Liver (tissue), 9 donors: ENCODE measurements around the gene WDFY1. TPM values are rescaled to one million over a fixed set of nuclear protein-coding genes. Genes with fewer than 3 reads are reported as not detected.

Experiments
- DNase-seq: peaks from one replicate; pipeline ENCODE4 v3.0.0-alpha.2; 2017; ENCODE audit warnings: low spot score
- H3K27ac ChIP-seq, 2 donors: one replicate each; pipeline ENCODE4 v1.7.0; 2013; ENCODE audit warnings: inconsistent platforms in 2 of 2, low read length in 2 of 2, control low read depth in 1 of 2, low read depth in 1 of 2, mild to moderate bottlenecking in 1 of 2
- H3K27me3 ChIP-seq, 4 donors: one replicate each; pipeline versions ENCODE4 v1.6.1 to v1.7.0; 2013; ENCODE audit warnings: low read length in 3 of 4, inconsistent platforms in 1 of 4, mild to moderate bottlenecking in 1 of 4, moderate library complexity in 1 of 4; ENCODE audit not compliant: control insufficient read depth in 4 of 4, insufficient read depth in 4 of 4
- H3K36me3 ChIP-seq, 4 donors: one replicate each; pipeline versions ENCODE4 v1.6.1 to v1.7.0; 2013; ENCODE audit warnings: low read length in 3 of 4, mild to moderate bottlenecking in 3 of 4, low read depth in 1 of 4, moderate library complexity in 1 of 4; ENCODE audit not compliant: control insufficient read depth in 4 of 4, insufficient read depth in 3 of 4
- H3K4me1 ChIP-seq, 4 donors: one replicate each; pipeline versions ENCODE4 v1.6.1 to v1.7.0; 2013; ENCODE audit warnings: low read length in 3 of 4, mild to moderate bottlenecking in 3 of 4, moderate library complexity in 1 of 4; ENCODE audit not compliant: control insufficient read depth in 4 of 4, insufficient read depth in 4 of 4
- H3K4me3 ChIP-seq, 3 donors: one replicate each; pipeline versions ENCODE4 v1.6.1 to v1.7.0; 2013; ENCODE audit warnings: low read length in 3 of 3, control low read depth in 1 of 3, low read depth in 1 of 3, mild to moderate bottlenecking in 1 of 3
- H3K9ac ChIP-seq, 2 donors: one replicate each; pipeline ENCODE4 v1.7.0; 2013; ENCODE audit warnings: low read length in 2 of 2, mild to moderate bottlenecking in 2 of 2, moderate library complexity in 2 of 2, control low read depth in 1 of 2, low read depth in 1 of 2
- H3K9me3 ChIP-seq, 4 donors: one replicate each; pipeline versions ENCODE4 v1.6.1 to v1.7.0; 2013; ENCODE audit warnings: low read length in 3 of 4; ENCODE audit not compliant: control insufficient read depth in 4 of 4
- ATF3 ChIP-seq: IDR thresholded peaks from 2 replicates; pipeline ENCODE4 v1.6.1; 2016; ENCODE audit warnings: antibody characterized with exemption
- EGR1 ChIP-seq, 2 donors: IDR thresholded peaks; 2 replicates each; pipeline ENCODE4 v1.6.1; 2016 to 2018; ENCODE audit warnings: antibody characterized with exemption in 2 of 2, low read depth in 2 of 2
- FOXA1 ChIP-seq: IDR thresholded peaks from 2 replicates; pipeline ENCODE4 v1.6.1; 2016; ENCODE audit warnings: antibody characterized with exemption
- GABPA ChIP-seq, 2 donors: IDR thresholded peaks in 1 of 2; conservative IDR thresholded peaks in 1 of 2; 2 replicates each; pipeline ENCODE4 v1.6.1; 2016; ENCODE audit warnings: antibody characterized with exemption in 2 of 2, mild to moderate bottlenecking in 1 of 2, moderate library complexity in 1 of 2
- HNF4A ChIP-seq, 2 donors: conservative IDR thresholded peaks; 2 replicates each; pipeline ENCODE4 v1.6.1; 2016; ENCODE audit warnings: antibody characterized with exemption in 2 of 2, mild to moderate bottlenecking in 2 of 2
- HNF4G ChIP-seq: IDR thresholded peaks from 2 replicates; pipeline ENCODE4 v1.6.1; 2016; ENCODE audit warnings: antibody characterized with exemption
- JUND ChIP-seq, 2 donors: IDR thresholded peaks; 2 replicates each; pipeline ENCODE4 v1.6.1; 2016; ENCODE audit warnings: antibody characterized with exemption in 2 of 2
- NR2F2 ChIP-seq: IDR thresholded peaks from 2 replicates; pipeline ENCODE4 v1.6.1; 2016; ENCODE audit warnings: antibody characterized with exemption
- RAD21 ChIP-seq, 2 donors: IDR thresholded peaks; 2 replicates each; pipeline ENCODE4 v1.6.1; 2016; ENCODE audit warnings: antibody characterized with exemption in 2 of 2, mild to moderate bottlenecking in 2 of 2
- RXRA ChIP-seq, 2 donors: IDR thresholded peaks; 2 replicates each; pipeline ENCODE4 v1.6.1; 2017 to 2018; ENCODE audit warnings: antibody characterized with exemption in 2 of 2, mild to moderate bottlenecking in 1 of 2
- SP1 ChIP-seq: IDR thresholded peaks from 2 replicates; pipeline ENCODE4 v1.6.1; 2018; ENCODE audit warnings: antibody characterized with exemption, mild to moderate bottlenecking
- TAF1 ChIP-seq: conservative IDR thresholded peaks from 2 replicates; pipeline ENCODE4 v1.6.1; 2016; ENCODE audit warnings: antibody characterized with exemption, mild to moderate bottlenecking
- YY1 ChIP-seq: IDR thresholded peaks from 2 replicates; pipeline ENCODE4 v1.6.1; 2016; ENCODE audit warnings: antibody characterized with exemption, mild to moderate bottlenecking
- WGBS: extraction: QIAGEN DNeasy Blood & Tissue Kit; methylation state at CpG from one replicate; pipeline ENCODE4 v1.1.7; 2013; 5-methylcytosine and 5-hydroxymethylcytosine counted together
- polyA plus RNA-seq, 2 donors: library from polyadenylated mRNA; stranded (reverse) in 1 of 2; unstranded in 1 of 2; fragments of 200-250 nt in 1 of 2; fragments of >200 nt in 1 of 2; fragmentation: Nextera tagmentation in 1 of 2; extraction: Ambion mirVana in 1 of 2; gene quantifications; one replicate each; pipeline versions ENCODE4 v1.2.1 to v1.2.3, GENCODE V29; 2013 to 2015
- total RNA-seq, 2 donors: library from RNA; depleted of rRNA; stranded (reverse); fragments of >200 nt; gene quantifications; one replicate each; pipeline ENCODE4 v1.2.3, GENCODE V29; 2014
- TF ChIP-seq, protein P1 (sequence below): IDR thresholded peaks from 2 replicates; pipeline ENCODE4 v1.6.1; 2016; ENCODE audit warnings: antibody characterized with exemption
- TF ChIP-seq, protein P2 (sequence below): fragments of 150-350 bp; IDR thresholded peaks from 2 replicates; pipeline ENCODE4 v1.5.1; 2017; ENCODE audit warnings: improper control_type of control experiment, low read depth, low read length; ENCODE audit not compliant: missing input control
- TF ChIP-seq, protein P3 (sequence below): IDR thresholded peaks from 2 replicates; pipeline ENCODE4 v1.6.1; 2016; ENCODE audit warnings: antibody characterized with exemption
- donor health status: healthy.
- donor health status: healthy.
- donor health status: healthy.
- donor health status: healthy.
- donor health status: healthy.

The WDFY1 gene
- total and polyA plus RNA-seq, 4 donors, result 12.0 to 34.2 (median 24.1) TPM

DNA sequence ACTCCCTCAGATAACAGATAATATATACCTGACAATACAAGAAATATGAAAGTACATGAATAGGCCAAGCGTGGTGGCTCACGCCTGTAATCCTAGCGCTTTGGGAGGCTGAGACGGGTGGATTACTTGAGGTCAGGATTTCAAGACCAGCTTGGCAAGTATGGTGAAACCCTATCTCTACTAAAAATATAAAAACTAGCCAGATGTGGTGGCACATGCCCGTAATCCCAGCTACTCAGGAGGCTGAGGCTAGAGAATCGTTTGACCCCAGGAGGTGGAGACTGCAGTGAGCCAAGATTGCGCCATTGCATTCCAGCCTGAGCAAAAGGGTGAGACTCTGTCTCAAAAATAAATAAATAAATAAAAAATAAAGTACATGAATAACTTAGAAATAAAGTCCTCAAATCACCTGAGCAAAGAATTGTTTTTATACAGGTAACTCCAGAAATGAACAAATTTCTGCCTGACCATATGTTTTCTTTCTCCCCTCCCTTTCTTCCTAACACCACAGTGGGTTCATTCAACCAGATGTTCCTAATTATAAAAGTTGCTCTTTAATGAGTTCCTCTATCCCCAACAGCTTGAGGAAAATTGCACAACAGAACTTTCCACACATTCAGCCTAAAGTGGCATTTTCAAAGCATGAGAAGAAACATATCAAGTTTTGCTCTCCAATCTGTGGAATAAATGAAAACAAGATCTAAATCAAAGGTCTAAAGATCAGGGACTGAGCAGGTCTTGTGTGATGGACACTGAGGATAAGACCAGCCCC, 74.1 kb downstream of the WDFY1 start:
- Histone ChIP-seq H3K27ac (no peak overlapping the region), H3K36me3 (peaks cover 3 to 18% (median 7%) of the 10 kb centered on the region in 4 donors), H3K27me3 (no peaks in the 10 kb centered on the region), H3K9ac (no peak overlapping the region), H3K4me3 (no peak overlapping the region), H3K9me3 (no peaks in the 10 kb centered on the region), H3K4me1 (no peaks in the 10 kb centered on the region)
- TF ChIP-seq YY1 (no peak), RAD21 (IDR thresholded peaks at IDR 0.05) (no peak), TAF1 (no peak), NR2F2 (no peak), SP1 (no peak), EGR1 (IDR thresholded peaks at IDR 0.05; ENCODE audit: low read depth in 2 of 2) (no peak), FOXA1 (no peak), GABPA (IDR thresholded peaks at IDR 0.05 in 1 of 2, conservative IDR thresholded peaks at IDR 0.05 in 1 of 2) (no peak), JUND (IDR thresholded peaks at IDR 0.05) (no peak), HNF4G (no peak), RXRA (IDR thresholded peaks at IDR 0.05) (no peak), HNF4A (conservative IDR thresholded peaks at IDR 0.05) (no peak)
- TF ChIP-seq, protein P1, sequence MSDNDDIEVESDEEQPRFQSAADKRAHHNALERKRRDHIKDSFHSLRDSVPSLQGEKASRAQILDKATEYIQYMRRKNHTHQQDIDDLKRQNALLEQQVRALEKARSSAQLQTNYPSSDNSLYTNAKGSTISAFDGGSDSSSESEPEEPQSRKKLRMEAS, result no peak
- TF ChIP-seq, protein P2, sequence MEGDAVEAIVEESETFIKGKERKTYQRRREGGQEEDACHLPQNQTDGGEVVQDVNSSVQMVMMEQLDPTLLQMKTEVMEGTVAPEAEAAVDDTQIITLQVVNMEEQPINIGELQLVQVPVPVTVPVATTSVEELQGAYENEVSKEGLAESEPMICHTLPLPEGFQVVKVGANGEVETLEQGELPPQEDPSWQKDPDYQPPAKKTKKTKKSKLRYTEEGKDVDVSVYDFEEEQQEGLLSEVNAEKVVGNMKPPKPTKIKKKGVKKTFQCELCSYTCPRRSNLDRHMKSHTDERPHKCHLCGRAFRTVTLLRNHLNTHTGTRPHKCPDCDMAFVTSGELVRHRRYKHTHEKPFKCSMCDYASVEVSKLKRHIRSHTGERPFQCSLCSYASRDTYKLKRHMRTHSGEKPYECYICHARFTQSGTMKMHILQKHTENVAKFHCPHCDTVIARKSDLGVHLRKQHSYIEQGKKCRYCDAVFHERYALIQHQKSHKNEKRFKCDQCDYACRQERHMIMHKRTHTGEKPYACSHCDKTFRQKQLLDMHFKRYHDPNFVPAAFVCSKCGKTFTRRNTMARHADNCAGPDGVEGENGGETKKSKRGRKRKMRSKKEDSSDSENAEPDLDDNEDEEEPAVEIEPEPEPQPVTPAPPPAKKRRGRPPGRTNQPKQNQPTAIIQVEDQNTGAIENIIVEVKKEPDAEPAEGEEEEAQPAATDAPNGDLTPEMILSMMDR, result no peak
- TF ChIP-seq, protein P3, sequence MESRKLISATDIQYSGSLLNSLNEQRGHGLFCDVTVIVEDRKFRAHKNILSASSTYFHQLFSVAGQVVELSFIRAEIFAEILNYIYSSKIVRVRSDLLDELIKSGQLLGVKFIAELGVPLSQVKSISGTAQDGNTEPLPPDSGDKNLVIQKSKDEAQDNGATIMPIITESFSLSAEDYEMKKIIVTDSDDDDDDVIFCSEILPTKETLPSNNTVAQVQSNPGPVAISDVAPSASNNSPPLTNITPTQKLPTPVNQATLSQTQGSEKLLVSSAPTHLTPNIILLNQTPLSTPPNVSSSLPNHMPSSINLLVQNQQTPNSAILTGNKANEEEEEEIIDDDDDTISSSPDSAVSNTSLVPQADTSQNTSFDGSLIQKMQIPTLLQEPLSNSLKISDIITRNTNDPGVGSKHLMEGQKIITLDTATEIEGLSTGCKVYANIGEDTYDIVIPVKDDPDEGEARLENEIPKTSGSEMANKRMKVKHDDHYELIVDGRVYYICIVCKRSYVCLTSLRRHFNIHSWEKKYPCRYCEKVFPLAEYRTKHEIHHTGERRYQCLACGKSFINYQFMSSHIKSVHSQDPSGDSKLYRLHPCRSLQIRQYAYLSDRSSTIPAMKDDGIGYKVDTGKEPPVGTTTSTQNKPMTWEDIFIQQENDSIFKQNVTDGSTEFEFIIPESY, result no peak
- DNase-seq, result no peak
- 92% methylated on average over 7 of the region's 7 CpGs for WGBS

DNA sequence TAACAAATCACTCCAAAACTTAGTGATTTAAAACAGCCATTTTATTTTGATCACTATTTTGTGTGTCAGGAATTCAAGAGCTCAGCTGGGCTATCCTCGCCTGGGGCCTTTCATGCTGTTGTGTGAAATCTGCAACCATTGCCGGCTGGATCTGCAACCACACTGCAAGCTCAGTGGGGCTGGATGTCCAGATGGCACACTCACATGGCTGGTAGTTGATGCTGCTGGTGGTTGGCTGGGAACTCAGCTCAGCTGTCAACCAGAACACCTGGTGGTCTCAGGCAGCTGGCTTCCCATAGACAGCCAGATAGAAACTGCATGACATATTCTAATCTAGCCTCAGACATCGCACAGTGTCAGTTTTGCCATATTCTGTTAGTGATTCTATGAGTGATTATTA, 77.1 kb downstream of the WDFY1 start:
- no peak overlapping the region for H3K9ac ChIP-seq
- WGBS, result 97% methylated on average over 3 of the region's 3 CpGs
- TF ChIP-seq ATF3 (no peak), HNF4A (conservative IDR thresholded peaks at IDR 0.05) (no peak), EGR1 (IDR thresholded peaks at IDR 0.05; ENCODE audit: low read depth in 2 of 2) (no peak), TAF1 (no peak), GABPA (IDR thresholded peaks at IDR 0.05 in 1 of 2, conservative IDR thresholded peaks at IDR 0.05 in 1 of 2) (no peak)
- TF ChIP-seq, protein P3, result no peak
- peaks cover 0 to 6% (median 4%) of the 10 kb centered on the region in 4 donors for H3K36me3 ChIP-seq
- H3K4me1 ChIP-seq, result no peaks in the 10 kb centered on the region
- no peaks in the 10 kb centered on the region for H3K9me3 ChIP-seq
- H3K27me3 ChIP-seq, result no peaks in the 10 kb centered on the region
- no peak for DNase-seq
- H3K4me3 ChIP-seq, result no peak overlapping the region
- no peak overlapping the region for H3K27ac ChIP-seq
